H9 (cell line): ENCODE data around the gene SLC24A3. TPM values are rescaled to one million over a fixed set of nuclear protein-coding genes. Genes with fewer than 3 reads are reported as not detected.

Source experiments
- DNase-seq: peaks from one replicate; pipeline ENCODE4 v3.0.0-alpha.2; 2017
- H2AFZ ChIP-seq: one replicate; pipeline ENCODE4 v1.6.1; 2013; ENCODE audit warnings: mild to moderate bottlenecking, low read length, control low read depth, moderate library complexity
- H2AK5ac ChIP-seq: 2 replicates; pipeline ENCODE4 v1.6.1; 2013; ENCODE audit warnings: low read length, control low read depth, mixed read lengths; ENCODE audit not compliant: insufficient read length
- H2BK120ac ChIP-seq: one replicate; pipeline ENCODE4 v1.6.1; 2013; ENCODE audit warnings: low read depth, mild to moderate bottlenecking, low read length, control low read depth, inconsistent platforms; ENCODE audit not compliant: poor library complexity, severe bottlenecking
- H2BK12ac ChIP-seq: 2 replicates; pipeline ENCODE4 v1.6.1; 2013; ENCODE audit warnings: low read length, control low read depth, mixed read lengths, low read depth; ENCODE audit not compliant: insufficient read length
- H2BK15ac ChIP-seq: 2 replicates; pipeline ENCODE4 v1.6.1; 2013; ENCODE audit warnings: low read depth, low read length, control low read depth
- H2BK20ac ChIP-seq: one replicate; pipeline ENCODE4 v1.6.1; 2013; ENCODE audit warnings: low read depth, mild to moderate bottlenecking, low read length, control low read depth, inconsistent platforms; ENCODE audit not compliant: poor library complexity, severe bottlenecking
- H2BK5ac ChIP-seq: 2 replicates; pipeline ENCODE4 v1.6.1; 2013; ENCODE audit warnings: low read length, control low read depth, mixed read lengths; ENCODE audit not compliant: insufficient read length
- H3K14ac ChIP-seq: 2 replicates; pipeline ENCODE4 v1.6.1; 2013; ENCODE audit warnings: low read length, control low read depth; ENCODE audit not compliant: insufficient read depth
- H3K18ac ChIP-seq: 2 replicates; pipeline ENCODE4 v1.6.1; 2013; ENCODE audit warnings: low read depth, mild to moderate bottlenecking, mixed read lengths, low read length, control low read depth; ENCODE audit not compliant: insufficient read length
- H3K23ac ChIP-seq: 2 replicates; pipeline ENCODE4 v1.6.1; 2013; ENCODE audit warnings: low read length, control low read depth, mixed read lengths, low read depth; ENCODE audit not compliant: insufficient read length
- H3K23me2 ChIP-seq: 2 replicates; pipeline ENCODE4 v1.6.1; 2013; ENCODE audit warnings: low read depth, mild to moderate bottlenecking, mixed read lengths, low read length, control low read depth; ENCODE audit not compliant: insufficient read length, poor library complexity, severe bottlenecking
- H3K27ac ChIP-seq: 2 replicates; pipeline ENCODE4 v1.5.1; 2013; ENCODE audit warnings: low read length, control low read depth, mixed read lengths, low read depth; ENCODE audit not compliant: insufficient read length
- H3K27me3 ChIP-seq: 2 replicates; pipeline ENCODE4 v1.6.1; 2013; ENCODE audit warnings: low read length, control low read depth, inconsistent platforms; ENCODE audit not compliant: insufficient read depth
- H3K4ac ChIP-seq: 2 replicates; pipeline ENCODE4 v1.6.1; 2013; ENCODE audit warnings: low read depth, mild to moderate bottlenecking, control low read depth, inconsistent platforms, low read length, moderate library complexity
- H3K4me1 ChIP-seq: 2 replicates; pipeline ENCODE4 v1.6.1; 2013; ENCODE audit warnings: low read length, control low read depth, inconsistent platforms; ENCODE audit not compliant: insufficient read depth
- H3K4me2 ChIP-seq: 2 replicates; pipeline ENCODE4 v1.6.1; 2013; ENCODE audit warnings: low read length, control low read depth, mixed read lengths; ENCODE audit not compliant: insufficient read length, insufficient read depth
- H3K56ac ChIP-seq: 2 replicates; pipeline ENCODE4 v1.6.1; 2013; ENCODE audit warnings: low read depth, mild to moderate bottlenecking, mixed read lengths, low read length, control low read depth; ENCODE audit not compliant: insufficient read length
- H3K79me1 ChIP-seq: 2 replicates; pipeline ENCODE4 v1.6.1; 2013; ENCODE audit warnings: low read depth, mild to moderate bottlenecking, moderate library complexity, low read length, control low read depth, inconsistent platforms; ENCODE audit not compliant: insufficient read depth, poor library complexity, severe bottlenecking
- H3K79me2 ChIP-seq: 2 replicates; pipeline ENCODE4 v1.6.1; 2013; ENCODE audit warnings: low read length, control low read depth, inconsistent platforms; ENCODE audit not compliant: insufficient read depth
- H3K9ac ChIP-seq: 2 replicates; pipeline ENCODE4 v1.6.1; 2013; ENCODE audit warnings: low read length, control low read depth, mixed read lengths; ENCODE audit not compliant: insufficient read length; ENCODE audit errors: extremely low read depth
- H3K9me3 ChIP-seq: one replicate; pipeline ENCODE4 v1.6.1; 2013; ENCODE audit warnings: low read depth, low read length, inconsistent platforms; ENCODE audit not compliant: control insufficient read depth
- H3T11ph ChIP-seq: one replicate; pipeline ENCODE4 v1.6.1; 2013; ENCODE audit warnings: mild to moderate bottlenecking, low read length, control low read depth, inconsistent platforms
- H4K20me1 ChIP-seq: one replicate; pipeline ENCODE4 v1.6.1; 2013; ENCODE audit not compliant: control insufficient read depth, insufficient read length, insufficient read depth
- H4K5ac ChIP-seq: 2 replicates; pipeline ENCODE4 v1.6.1; 2013; ENCODE audit warnings: low read depth, mild to moderate bottlenecking, mixed read lengths, low read length, control low read depth; ENCODE audit not compliant: insufficient read length
- H4K8ac ChIP-seq: replicated peaks from 2 replicates; pipeline ENCODE4 v1.6.1; 2013; ENCODE audit warnings: low read length, control low read depth, mixed read lengths, low read depth; ENCODE audit not compliant: insufficient read length
- H4K91ac ChIP-seq: 2 replicates; pipeline ENCODE4 v1.6.1; 2013; ENCODE audit warnings: low read depth, mild to moderate bottlenecking, moderate library complexity, mixed read lengths, low read length, control low read depth; ENCODE audit not compliant: insufficient read length
- H3K27ac Mint-ChIP-seq, 3 experiments: 2 replicates in 2 of 3; 3 replicates in 1 of 3; pipeline ENCODE4 v1.8.0; 2020 to 2021; ENCODE audit warnings: mixed read lengths in 3 of 3, mild to moderate bottlenecking in 1 of 3, moderate library complexity in 1 of 3
- H3K27me3 Mint-ChIP-seq: 2 replicates; pipeline ENCODE4 v1.8.0; 2021; ENCODE audit warnings: low read depth, mild to moderate bottlenecking, moderate library complexity, mixed read lengths
- H3K36me3 Mint-ChIP-seq, 3 experiments: 2 replicates in 2 of 3; 3 replicates in 1 of 3; pipeline ENCODE4 v1.8.0; 2020 to 2021; ENCODE audit warnings: low read depth in 3 of 3, mixed read lengths in 3 of 3; ENCODE audit not compliant: insufficient read depth in 1 of 3
- H3K4me1 Mint-ChIP-seq, 2 experiments: 2 replicates each; pipeline ENCODE4 v1.8.0; 2020; ENCODE audit warnings: mixed read lengths in 2 of 2
- H3K4me3 Mint-ChIP-seq, 2 experiments: 2 replicates in 1 of 2; 3 replicates in 1 of 2; pipeline ENCODE4 v1.8.0; 2020 to 2021; ENCODE audit warnings: mild to moderate bottlenecking in 2 of 2, mixed read lengths in 2 of 2, moderate library complexity in 1 of 2
- H3K9me3 Mint-ChIP-seq, 2 experiments: 2 replicates in 1 of 2; 3 replicates in 1 of 2; pipeline ENCODE4 v1.8.0; 2020; ENCODE audit warnings: mild to moderate bottlenecking in 2 of 2, mixed read lengths in 2 of 2, moderate library complexity in 1 of 2
- WGBS: extraction: QIAGEN DNeasy Blood & Tissue Kit; methylation state at CpG from one replicate; pipeline ENCODE4 v1.1.7; 2013; ENCODE audit warnings: missing lambda C conversion rate, low lambda C conversion rate, mixed read lengths; ENCODE audit not compliant: insufficient read length; ENCODE audit errors: extremely low coverage; 5-methylcytosine and 5-hydroxymethylcytosine counted together
- total RNA-seq: library from RNA; stranded (reverse); gene quantifications from 2 replicates; pipeline ENCODE4 v1.2.1, GENCODE V29; 2021
- TF ChIP-seq, protein P1 (sequence below): fragments of 200-600 bp; sonication (generic); conservative IDR thresholded peaks from 3 replicates; pipeline ENCODE4 v1.8.0; 2021; ENCODE audit warnings: antibody characterized with exemption, mild to moderate bottlenecking

The SLC24A3 gene
- total RNA-seq, 1 experiment from 2014 or later: 0.83 TPM

- peaks cover 0 to 5% (median 3%) of the 10 kb centered on the region in 3 experiments; a peak in 1 of 7 replicates for H3K36me3 Mint-ChIP-seq
- H3K4me2 ChIP-seq: no peak overlapping the region
- H3K23ac ChIP-seq: no peak overlapping the region
- peaks cover 11 to 13% of the 10 kb centered on the region in 2 experiments for H3K9me3 Mint-ChIP-seq
- H2BK20ac ChIP-seq: no peak overlapping the region
- no peak for DNase-seq
- H3K9me3 ChIP-seq: no peaks in the 10 kb centered on the region
- peaks cover 12 to 14% of the 10 kb centered on the region in 2 experiments for H3K4me1 Mint-ChIP-seq
- no peak overlapping the region for H3K56ac ChIP-seq
- no peak overlapping the region for H3K27ac ChIP-seq
- no peak overlapping the region for H3T11ph ChIP-seq
- H3K9ac ChIP-seq: no peak overlapping the region
- H3K18ac ChIP-seq: no peak overlapping the region
- no peaks in the 10 kb centered on the region for H3K27me3 ChIP-seq
- no peaks in the 10 kb centered on the region for H3K79me2 ChIP-seq
- WGBS: no CpG with 5 or more reads among the region's 2 CpGs
- no peak overlapping the region for H2AK5ac ChIP-seq
- TF ChIP-seq, protein P1, sequence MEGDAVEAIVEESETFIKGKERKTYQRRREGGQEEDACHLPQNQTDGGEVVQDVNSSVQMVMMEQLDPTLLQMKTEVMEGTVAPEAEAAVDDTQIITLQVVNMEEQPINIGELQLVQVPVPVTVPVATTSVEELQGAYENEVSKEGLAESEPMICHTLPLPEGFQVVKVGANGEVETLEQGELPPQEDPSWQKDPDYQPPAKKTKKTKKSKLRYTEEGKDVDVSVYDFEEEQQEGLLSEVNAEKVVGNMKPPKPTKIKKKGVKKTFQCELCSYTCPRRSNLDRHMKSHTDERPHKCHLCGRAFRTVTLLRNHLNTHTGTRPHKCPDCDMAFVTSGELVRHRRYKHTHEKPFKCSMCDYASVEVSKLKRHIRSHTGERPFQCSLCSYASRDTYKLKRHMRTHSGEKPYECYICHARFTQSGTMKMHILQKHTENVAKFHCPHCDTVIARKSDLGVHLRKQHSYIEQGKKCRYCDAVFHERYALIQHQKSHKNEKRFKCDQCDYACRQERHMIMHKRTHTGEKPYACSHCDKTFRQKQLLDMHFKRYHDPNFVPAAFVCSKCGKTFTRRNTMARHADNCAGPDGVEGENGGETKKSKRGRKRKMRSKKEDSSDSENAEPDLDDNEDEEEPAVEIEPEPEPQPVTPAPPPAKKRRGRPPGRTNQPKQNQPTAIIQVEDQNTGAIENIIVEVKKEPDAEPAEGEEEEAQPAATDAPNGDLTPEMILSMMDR: no peak
- no peak overlapping the region for H2BK120ac ChIP-seq
- no peak overlapping the region for H3K27ac Mint-ChIP-seq
- no peak overlapping the region for H2BK15ac ChIP-seq
- H2AFZ ChIP-seq: no peak overlapping the region
- H3K23me2 ChIP-seq: no peaks in the 10 kb centered on the region
- no peak overlapping the region for H2BK5ac ChIP-seq
- H4K5ac ChIP-seq: no peak overlapping the region
- no peak overlapping the region for H2BK12ac ChIP-seq
- no peak overlapping the region for H3K4me3 Mint-ChIP-seq
- H4K20me1 ChIP-seq: no peaks in the 10 kb centered on the region
- peaks cover 2% of the 10 kb centered on the region; the same call in 1 of the 2 replicates for H3K27me3 Mint-ChIP-seq
- H3K79me1 ChIP-seq: no peaks in the 10 kb centered on the region
- H3K4me1 ChIP-seq: no peaks in the 10 kb centered on the region; the same call in 1 of the 2 replicates
- H4K91ac ChIP-seq: no peak overlapping the region
- H3K14ac ChIP-seq: no peak overlapping the region
- H4K8ac ChIP-seq: no peak overlapping the region
- H3K4ac ChIP-seq: no peak overlapping the region
Observed at GRCh38 chr20:19741924-19742323, 529.5 kb downstream of the SLC24A3 start.
